Stromal cell of bone marrow (primary cell): Measurements from ENCODE around the gene ASPHD1.
"Not testable (repeated sequence)": the region's sequence is repeated elsewhere in the genome, so short reads cannot be mapped to it uniquely, and the experiment has no call there.

ENCODE experiments used
- DNase-seq: peaks from one replicate; pipeline ENCODE4 v3.0.0-alpha.2; 2012; ENCODE audit warnings: low read depth

The ASPHD1 gene

DNA sequence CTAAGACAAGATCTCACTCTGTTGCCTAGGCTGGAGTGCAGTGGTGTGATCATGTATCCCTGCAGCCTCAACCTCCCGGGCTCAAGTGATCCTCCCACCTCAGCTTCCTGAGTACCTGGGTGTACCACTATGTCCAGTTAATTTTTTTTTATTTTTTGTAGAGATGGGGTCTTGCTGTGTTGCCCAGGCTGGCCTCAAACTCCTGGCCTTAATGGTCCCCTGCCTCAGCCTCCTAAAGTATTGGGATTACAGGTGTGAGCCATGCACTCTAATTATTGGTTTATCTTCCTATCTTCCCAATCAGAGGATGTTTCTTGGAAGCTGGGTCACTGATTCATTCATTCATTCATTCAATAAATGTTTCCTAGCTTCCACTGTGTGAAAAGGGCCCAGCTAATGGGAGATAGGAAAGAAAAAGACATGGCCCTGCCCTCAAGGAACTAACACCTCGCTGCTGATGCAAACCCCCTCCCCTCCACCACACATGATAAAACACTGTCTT is 8.5 kb downstream of the ASPHD1 start:
- no peak for DNase-seq

DNA sequence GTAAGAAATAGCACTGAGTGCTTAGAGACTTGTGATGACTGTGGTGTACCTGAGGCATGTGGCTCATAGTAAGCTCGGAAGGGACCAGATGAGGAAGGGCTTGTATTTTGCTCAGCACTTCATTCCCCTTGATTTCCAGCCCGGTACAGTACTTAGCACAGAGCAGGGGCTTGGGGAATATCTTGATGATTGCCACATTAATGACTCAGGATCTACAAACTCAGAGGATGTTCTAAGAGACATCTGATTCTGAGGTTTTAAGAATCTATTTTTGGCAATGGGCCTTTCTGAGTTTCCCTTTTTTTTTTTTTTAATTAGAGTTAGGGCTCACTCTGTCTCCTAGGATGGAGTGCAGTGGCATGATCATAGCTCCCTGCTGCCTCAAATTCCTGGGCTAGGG is 9.1 kb downstream of the ASPHD1 start:
- DNase-seq: no peak

- not testable (repeated sequence) for DNase-seq
Observed at GRCh38 chr16:29909851-29910250, 9.6 kb downstream of the ASPHD1 start.

- no peak for DNase-seq
Observed at GRCh38 chr16:29910819-29911675, 10.8 kb downstream of the ASPHD1 start.

DNA sequence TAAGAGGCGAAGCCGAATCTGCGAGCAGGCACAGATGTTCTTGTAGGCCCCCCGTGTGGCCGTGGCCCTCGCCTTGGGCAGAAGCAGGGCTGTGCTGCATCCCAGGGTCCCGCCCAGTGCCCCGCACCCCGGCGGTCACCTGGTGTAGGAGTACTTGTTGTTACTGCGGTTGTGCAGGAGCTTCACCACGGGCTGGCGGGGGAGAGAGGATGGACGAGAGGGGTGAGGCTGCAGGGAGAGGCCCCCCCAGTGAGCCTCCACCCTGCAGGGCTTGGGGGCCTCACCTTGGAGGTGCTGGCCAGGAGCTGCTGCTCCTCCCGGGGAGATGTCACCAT is 11.4 kb downstream of the ASPHD1 start:
- DNase-seq: no peak

- no peak for DNase-seq
Observed at GRCh38 chr16:29912087-29912486, 11.8 kb downstream of the ASPHD1 start.

GRCh38 chr16:29913514-29913913 is 13.2 kb downstream of the ASPHD1 start:
- DNase-seq: no peak

- DNase-seq: no peak
Observed at GRCh38 chr16:29915590-29916247, 15.4 kb downstream of the ASPHD1 start.

DNA sequence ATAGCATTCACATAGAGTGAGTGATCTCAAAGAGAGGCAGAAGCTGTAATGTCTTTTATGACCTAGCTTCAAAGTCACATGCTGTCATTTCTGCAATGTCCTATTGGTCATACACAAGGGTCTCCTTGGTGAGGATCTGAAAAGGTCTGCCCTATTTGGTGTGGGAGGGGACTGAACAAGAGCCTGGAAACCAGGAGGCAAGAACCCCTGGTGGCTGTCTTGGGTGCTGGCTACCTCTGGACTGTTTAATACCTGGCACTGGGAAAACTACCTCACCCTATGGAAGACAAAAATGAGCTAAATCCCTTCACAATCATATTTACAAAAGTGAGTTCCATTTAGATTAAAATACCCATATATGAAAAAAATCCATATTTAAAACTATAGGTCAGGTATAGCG is 16.7 kb downstream of the ASPHD1 start:
- DNase-seq: no peak

DNA sequence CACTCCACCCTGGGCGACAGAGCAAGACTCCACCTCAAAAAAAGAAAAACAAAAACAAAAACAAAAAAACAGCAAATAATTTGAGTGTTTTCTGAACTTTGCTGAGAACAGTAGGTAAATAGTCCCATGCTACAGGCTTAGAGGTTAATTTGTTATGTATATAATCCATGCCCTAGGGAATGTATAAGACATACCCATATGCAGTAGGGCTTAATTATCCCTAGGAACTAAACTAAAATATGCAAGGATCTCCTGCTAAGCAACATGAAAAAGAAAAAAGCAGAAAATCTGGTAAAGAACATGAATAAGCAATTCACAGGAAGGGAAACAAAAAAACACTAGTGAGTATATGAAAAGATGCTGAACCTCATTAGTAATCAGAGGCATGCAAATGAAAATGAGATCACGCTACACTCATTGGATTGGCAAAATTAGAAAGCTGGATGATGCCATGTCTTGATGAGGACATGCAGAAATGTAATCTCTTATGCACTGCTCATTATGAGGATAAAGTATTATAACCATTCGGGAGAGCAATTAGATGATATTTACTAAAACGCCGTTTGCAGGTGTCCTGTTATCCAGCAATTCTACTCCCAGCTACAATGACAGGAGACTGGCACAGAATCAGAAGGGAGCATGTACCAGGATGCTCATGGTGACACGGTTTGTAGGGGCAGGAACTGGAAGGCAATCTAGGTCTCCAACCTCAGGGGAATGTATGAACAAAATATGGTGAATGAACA is 20.2 kb downstream of the ASPHD1 start:
- DNase-seq: no peak

DNA sequence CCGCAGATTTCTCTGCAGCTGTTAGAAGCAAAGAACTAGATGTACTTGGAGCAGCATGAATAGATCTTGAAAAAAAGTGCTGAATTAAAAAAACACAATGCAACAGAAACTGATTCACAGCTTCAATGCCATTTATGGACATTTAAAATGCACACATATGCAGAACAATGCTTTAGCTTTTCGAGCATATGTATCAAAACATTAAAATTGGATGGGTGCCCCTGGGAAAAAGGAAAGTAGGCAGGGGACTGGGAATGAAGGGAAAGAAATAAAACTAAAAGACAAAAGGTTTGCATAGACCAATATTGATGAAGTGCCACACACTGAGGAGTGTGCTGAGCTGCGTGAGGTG is 20.7 kb downstream of the ASPHD1 start:
- no peak for DNase-seq

DNA sequence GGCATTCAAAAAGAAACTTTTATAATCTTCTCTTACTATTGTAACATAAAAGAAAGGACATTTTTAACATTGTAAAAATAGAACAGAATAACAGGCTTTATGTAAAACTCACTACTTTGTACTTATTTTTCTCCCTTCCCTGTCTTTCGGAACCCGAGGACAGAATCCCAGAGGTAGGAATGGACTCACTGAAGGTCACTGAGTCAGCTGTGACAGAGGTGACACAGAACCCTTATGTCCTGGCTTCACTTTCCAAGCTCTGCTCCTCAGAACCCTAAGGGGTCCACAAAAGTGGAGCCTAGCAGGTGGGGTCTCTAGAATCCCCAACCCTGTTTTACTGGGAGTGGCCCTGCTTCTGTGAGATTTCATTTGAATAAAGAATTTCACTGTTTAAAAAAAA is 22.0 kb downstream of the ASPHD1 start:
- no peak for DNase-seq

GRCh38 chr16:29922986-29923501 is 22.8 kb downstream of the ASPHD1 start:
- DNase-seq: no peak

GRCh38 chr16:29925105-29925756 is 24.9 kb downstream of the ASPHD1 start:
- DNase-seq: no peak

GRCh38 chr16:29925781-29926710 is 25.8 kb downstream of the ASPHD1 start, which contains the start of gene KCTD13:
Gene KCTD13 (minus strand): TSS chr16:29926226. CDS start chr16:29926033, 193 bp downstream.
- DNase-seq: peak; percentile 47

DNA sequence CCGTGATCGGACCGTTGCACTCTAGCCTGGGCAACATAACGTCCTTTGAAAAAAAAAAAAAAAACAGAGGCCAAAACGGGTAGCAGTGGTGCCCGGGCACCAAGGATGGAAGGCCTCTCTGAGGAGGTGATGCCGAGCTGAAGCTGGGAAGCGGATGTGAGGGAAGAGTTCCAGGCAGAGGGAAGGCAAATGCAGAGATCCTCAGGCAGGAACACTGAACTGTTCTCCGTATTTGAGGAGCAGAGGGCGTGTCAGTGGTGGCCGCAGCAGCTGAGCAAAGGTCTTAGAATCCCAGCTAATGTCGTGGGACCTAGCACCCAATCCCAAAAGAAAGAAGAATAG is 26.4 kb downstream of the ASPHD1 start:
- no peak for DNase-seq

GRCh38 chr16:29927070-29927905 is 27.0 kb downstream of the ASPHD1 start:
- no peak for DNase-seq

- not testable (repeated sequence) for DNase-seq
Observed at GRCh38 chr16:29931750-29932149, 31.5 kb downstream of the ASPHD1 start.

DNA sequence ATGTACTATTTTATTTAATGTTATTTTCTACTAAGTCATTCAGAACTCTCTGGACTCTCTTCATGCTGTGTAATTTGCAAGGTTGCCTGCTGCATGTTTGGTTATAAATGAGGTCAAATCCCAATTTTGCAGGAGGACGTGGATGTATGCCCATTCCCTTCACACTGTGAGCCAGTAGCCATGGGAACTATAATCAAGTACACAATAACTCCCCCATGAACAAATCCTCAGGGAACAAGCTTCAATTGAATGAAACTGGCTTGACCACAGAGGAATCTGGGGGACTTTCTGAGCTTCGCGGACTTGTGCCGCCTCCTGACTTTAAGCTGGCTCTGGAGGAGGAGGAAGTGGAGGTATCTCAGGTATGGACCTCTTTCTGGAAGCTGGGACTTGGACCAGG is 40.4 kb downstream of the ASPHD1 start:
- DNase-seq: no peak
